ENCODE data around the gene TIMP4. TPM values are rescaled to one million over a fixed set of nuclear protein-coding genes. Genes with fewer than 3 reads are reported as not detected.

TIMP4 gene
- total RNA-seq, 1 experiment from 2014 or later: 8.4 TPM

DNA sequence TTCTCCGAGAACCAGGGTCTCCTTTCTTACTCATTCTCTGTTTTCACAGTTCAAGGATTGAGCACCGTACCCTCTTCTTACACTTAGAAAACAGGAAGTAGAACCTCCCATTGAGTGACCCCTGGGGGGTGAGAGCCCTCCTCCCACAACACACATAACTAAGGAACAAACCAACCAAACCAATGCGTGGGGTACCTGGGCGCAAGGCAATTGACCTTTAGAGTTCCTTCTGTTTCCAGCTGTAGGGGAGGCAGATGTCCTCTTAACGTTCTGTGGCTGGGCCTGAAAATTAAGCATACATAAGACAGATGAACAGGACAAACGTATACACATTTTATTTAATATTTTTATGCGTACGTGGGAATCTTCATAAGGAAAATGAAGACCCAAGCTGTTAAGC, 33.5 kb upstream of the TIMP4 start:
- Histone ChIP-seq H3K27ac (ENCODE audit: insufficient read length, low read depth, low read length) (no peak overlapping the region), H2AFZ (ENCODE audit: low read length) (no peak overlapping the region), H2AK5ac (ENCODE audit: insufficient read length, low read length) (no peak overlapping the region), H2BK5ac (ENCODE audit: insufficient read length, low read length) (no peak overlapping the region), H3K18ac (ENCODE audit: insufficient read length, low read depth, low read length) (no peak overlapping the region), H2BK12ac (ENCODE audit: insufficient read length, low read depth, low read length) (no peak overlapping the region), H4K91ac (ENCODE audit: insufficient read length, low read depth, low read length) (no peak overlapping the region), H3K4me1 (ENCODE audit: insufficient read depth, low read length) (no peaks in the 10 kb centered on the region), H4K20me1 (ENCODE audit: control insufficient read depth, insufficient read depth, insufficient read length) (no peaks in the 10 kb centered on the region), H3K56ac (ENCODE audit: insufficient read length, low read depth, low read length) (no peak overlapping the region), H2BK15ac (ENCODE audit: low read depth, low read length) (no peak overlapping the region), H2BK120ac (ENCODE audit: low read depth, low read length, poor library complexity, severe bottlenecking) (no peak overlapping the region), H3K79me1 (ENCODE audit: insufficient read depth, low read depth, low read length, poor library complexity, severe bottlenecking) (no peaks in the 10 kb centered on the region), H3K79me2 (ENCODE audit: insufficient read depth, low read length) (no peaks in the 10 kb centered on the region), H4K8ac (replicated peaks; ENCODE audit: insufficient read length, low read depth, low read length) (no peak overlapping the region), H3K4ac (ENCODE audit: low read depth, low read length) (no peak overlapping the region), H3K4me2 (ENCODE audit: insufficient read depth, insufficient read length, low read length) (no peak overlapping the region), H3K14ac (ENCODE audit: insufficient read depth, low read length) (no peak overlapping the region), H3K9me3 (ENCODE audit: control insufficient read depth, low read depth, low read length) (no peaks in the 10 kb centered on the region), H2BK20ac (ENCODE audit: low read depth, low read length, poor library complexity, severe bottlenecking) (no peak overlapping the region), H3K9ac (ENCODE audit: extremely low read depth, insufficient read length, low read length) (no peak overlapping the region), H3K23ac (ENCODE audit: insufficient read length, low read depth, low read length) (no peak overlapping the region), H3K27me3 (ENCODE audit: insufficient read depth, low read length) (no peaks in the 10 kb centered on the region), H3K23me2 (ENCODE audit: insufficient read length, low read depth, low read length, poor library complexity, severe bottlenecking) (no peaks in the 10 kb centered on the region), H3T11ph (ENCODE audit: low read length) (no peak overlapping the region), H4K5ac (ENCODE audit: insufficient read length, low read depth, low read length) (no peak overlapping the region)
- Mint-ChIP-seq H3K27me3 (ENCODE audit: low read depth) (no peaks in the 10 kb centered on the region), H3K9me3 (no peaks in the 10 kb centered on the region; a peak in 1 of 5 replicates), H3K4me3 (no peak overlapping the region), H3K4me1 (peaks cover 8 to 9% of the 10 kb centered on the region in 2 experiments; a peak in 2 of 4 replicates), H3K27ac (no peak overlapping the region), H3K36me3 (ENCODE audit: insufficient read depth in 1 of 3, low read depth in 3 of 3) (no peaks in the 10 kb centered on the region; a peak in 1 of 7 replicates)
- TF ChIP-seq, protein P1, sequence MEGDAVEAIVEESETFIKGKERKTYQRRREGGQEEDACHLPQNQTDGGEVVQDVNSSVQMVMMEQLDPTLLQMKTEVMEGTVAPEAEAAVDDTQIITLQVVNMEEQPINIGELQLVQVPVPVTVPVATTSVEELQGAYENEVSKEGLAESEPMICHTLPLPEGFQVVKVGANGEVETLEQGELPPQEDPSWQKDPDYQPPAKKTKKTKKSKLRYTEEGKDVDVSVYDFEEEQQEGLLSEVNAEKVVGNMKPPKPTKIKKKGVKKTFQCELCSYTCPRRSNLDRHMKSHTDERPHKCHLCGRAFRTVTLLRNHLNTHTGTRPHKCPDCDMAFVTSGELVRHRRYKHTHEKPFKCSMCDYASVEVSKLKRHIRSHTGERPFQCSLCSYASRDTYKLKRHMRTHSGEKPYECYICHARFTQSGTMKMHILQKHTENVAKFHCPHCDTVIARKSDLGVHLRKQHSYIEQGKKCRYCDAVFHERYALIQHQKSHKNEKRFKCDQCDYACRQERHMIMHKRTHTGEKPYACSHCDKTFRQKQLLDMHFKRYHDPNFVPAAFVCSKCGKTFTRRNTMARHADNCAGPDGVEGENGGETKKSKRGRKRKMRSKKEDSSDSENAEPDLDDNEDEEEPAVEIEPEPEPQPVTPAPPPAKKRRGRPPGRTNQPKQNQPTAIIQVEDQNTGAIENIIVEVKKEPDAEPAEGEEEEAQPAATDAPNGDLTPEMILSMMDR (conservative IDR thresholded peaks at IDR 0.05): no peak
- no peak for DNase-seq
- no CpG with 5 or more reads among the region's 8 CpGs for WGBS (ENCODE audit: extremely low coverage, insufficient read length, low lambda C conversion rate)
